Measurements from ENCODE around the gene OLFML2A.

The OLFML2A gene

GRCh38 chr9:124854822-124855221 is 77.9 kb downstream of the OLFML2A start:
- Histone ChIP-seq H3K9me3 (ENCODE audit: control insufficient read depth, insufficient read depth, low read length) (no peaks in the 10 kb centered on the region), H3K4me1 (ENCODE audit: control insufficient read depth, insufficient read depth, low read length) (no peaks in the 10 kb centered on the region), H3K27me3 (ENCODE audit: control insufficient read depth, insufficient read depth, low read length) (no peaks in the 10 kb centered on the region), H3K4me3 (ENCODE audit: low read depth, low read length) (no peak overlapping the region), H3K9ac (ENCODE audit: low read depth, low read length) (no peak overlapping the region), H3K36me3 (ENCODE audit: control insufficient read depth, insufficient read depth, low read length) (peaks cover 35% of the 10 kb centered on the region)

GRCh38 chr9:124855566-124855943 is 78.6 kb downstream of the OLFML2A start:
- Histone ChIP-seq H3K4me3 (ENCODE audit: low read depth, low read length) (no peak overlapping the region), H3K4me1 (ENCODE audit: control insufficient read depth, insufficient read depth, low read length) (peaks cover 4% of the 10 kb centered on the region), H3K27me3 (ENCODE audit: control insufficient read depth, insufficient read depth, low read length) (no peaks in the 10 kb centered on the region), H3K9ac (ENCODE audit: low read depth, low read length) (no peak overlapping the region), H3K36me3 (ENCODE audit: control insufficient read depth, insufficient read depth, low read length) (peaks cover 42% of the 10 kb centered on the region), H3K9me3 (ENCODE audit: control insufficient read depth, insufficient read depth, low read length) (no peaks in the 10 kb centered on the region)

GRCh38 chr9:124855944-124856765 is 79.2 kb downstream of the OLFML2A start:
- H3K27me3 ChIP-seq (ENCODE audit: control insufficient read depth, insufficient read depth, low read length): no peaks in the 10 kb centered on the region
- H3K9me3 ChIP-seq (ENCODE audit: control insufficient read depth, insufficient read depth, low read length): no peaks in the 10 kb centered on the region
- H3K36me3 ChIP-seq (ENCODE audit: control insufficient read depth, insufficient read depth, low read length): peaks cover 46% of the 10 kb centered on the region
- H3K9ac ChIP-seq (ENCODE audit: low read depth, low read length): peak overlapping the region; percentile 47
- no peak overlapping the region for H3K4me3 ChIP-seq (ENCODE audit: low read depth, low read length)
- H3K4me1 ChIP-seq (ENCODE audit: control insufficient read depth, insufficient read depth, low read length): peaks cover 5% of the 10 kb centered on the region

- Histone ChIP-seq H3K36me3 (ENCODE audit: control insufficient read depth, insufficient read depth, low read length) (peaks cover 52% of the 10 kb centered on the region), H3K4me3 (ENCODE audit: low read depth, low read length) (no peak overlapping the region)
These were observed 80.7 kb downstream of the OLFML2A start for GRCh38 chr9:124857533-124858162.

GRCh38 chr9:124858330-124859046 is 81.6 kb downstream of the OLFML2A start:
- H3K27me3 ChIP-seq (ENCODE audit: control insufficient read depth, insufficient read depth, low read length): no peaks in the 10 kb centered on the region
- H3K9me3 ChIP-seq (ENCODE audit: control insufficient read depth, insufficient read depth, low read length): no peaks in the 10 kb centered on the region
- peaks cover 52% of the 10 kb centered on the region for H3K36me3 ChIP-seq (ENCODE audit: control insufficient read depth, insufficient read depth, low read length)
- peak overlapping the region; percentile 54 for H3K9ac ChIP-seq (ENCODE audit: low read depth, low read length)
- H3K4me1 ChIP-seq (ENCODE audit: control insufficient read depth, insufficient read depth, low read length): peaks cover 5% of the 10 kb centered on the region
- H3K4me3 ChIP-seq (ENCODE audit: low read depth, low read length): no peak overlapping the region

More at GRCh38 chr9:124857533-124858162, 80.7 kb downstream of the OLFML2A start:
- peaks cover 5% of the 10 kb centered on the region for H3K4me1 ChIP-seq (ENCODE audit: control insufficient read depth, insufficient read depth, low read length)
- no peaks in the 10 kb centered on the region for H3K27me3 ChIP-seq (ENCODE audit: control insufficient read depth, insufficient read depth, low read length)
- H3K9ac ChIP-seq (ENCODE audit: low read depth, low read length): no peak overlapping the region
- no peaks in the 10 kb centered on the region for H3K9me3 ChIP-seq (ENCODE audit: control insufficient read depth, insufficient read depth, low read length)

GRCh38 chr9:124859803-124860581 is 83.1 kb downstream of the OLFML2A start:
- Histone ChIP-seq H3K4me3 (ENCODE audit: low read depth, low read length) (peak overlapping the region; percentile 99), H3K36me3 (ENCODE audit: control insufficient read depth, insufficient read depth, low read length) (peaks cover 52% of the 10 kb centered on the region), H3K4me1 (ENCODE audit: control insufficient read depth, insufficient read depth, low read length) (peaks cover 5% of the 10 kb centered on the region), H3K27me3 (ENCODE audit: control insufficient read depth, insufficient read depth, low read length) (no peaks in the 10 kb centered on the region), H3K9ac (ENCODE audit: low read depth, low read length) (peak overlapping the region; percentile 0), H3K9me3 (ENCODE audit: control insufficient read depth, insufficient read depth, low read length) (no peaks in the 10 kb centered on the region)

- peaks cover 52% of the 10 kb centered on the region for H3K36me3 ChIP-seq (ENCODE audit: control insufficient read depth, insufficient read depth, low read length)
- peak overlapping the region; percentile 98 for H3K9ac ChIP-seq (ENCODE audit: low read depth, low read length)
- no peaks in the 10 kb centered on the region for H3K9me3 ChIP-seq (ENCODE audit: control insufficient read depth, insufficient read depth, low read length)
- H3K4me1 ChIP-seq (ENCODE audit: control insufficient read depth, insufficient read depth, low read length): peaks cover 5% of the 10 kb centered on the region
- H3K27me3 ChIP-seq (ENCODE audit: control insufficient read depth, insufficient read depth, low read length): no peaks in the 10 kb centered on the region
- peak overlapping the region; percentile 99 for H3K4me3 ChIP-seq (ENCODE audit: low read depth, low read length)
These were observed 83.8 kb downstream of the OLFML2A start for GRCh38 chr9:124860582-124861341.

- Histone ChIP-seq H3K36me3 (ENCODE audit: control insufficient read depth, insufficient read depth, low read length) (peaks cover 48% of the 10 kb centered on the region), H3K4me1 (ENCODE audit: control insufficient read depth, insufficient read depth, low read length) (peaks cover 5% of the 10 kb centered on the region), H3K27me3 (ENCODE audit: control insufficient read depth, insufficient read depth, low read length) (no peaks in the 10 kb centered on the region), H3K4me3 (ENCODE audit: low read depth, low read length) (peak within 1 kb of the TSS; percentile 99), H3K9me3 (ENCODE audit: control insufficient read depth, insufficient read depth, low read length) (no peaks in the 10 kb centered on the region), H3K9ac (ENCODE audit: low read depth, low read length) (peak within 1 kb of the TSS; percentile 98)
These were observed 84.7 kb downstream of the OLFML2A start, which contains the start of the genes ARPC5L and RPL35 for GRCh38 chr9:124861342-124862229. Gene ARPC5L, plus strand, starts transcription at chr9:124862130. Its CDS starts 7,161 bp downstream, at chr9:124869291. Gene RPL35, minus strand, starts transcription at chr9:124861957. Its CDS starts 45 bp downstream, at chr9:124861912.

GRCh38 chr9:124863371-124863871 is 86.5 kb downstream of the OLFML2A start:
- Histone ChIP-seq H3K36me3 (ENCODE audit: control insufficient read depth, insufficient read depth, low read length) (peaks cover 31% of the 10 kb centered on the region), H3K9ac (ENCODE audit: low read depth, low read length) (no peak overlapping the region), H3K4me1 (ENCODE audit: control insufficient read depth, insufficient read depth, low read length) (peaks cover 7% of the 10 kb centered on the region), H3K27me3 (ENCODE audit: control insufficient read depth, insufficient read depth, low read length) (no peaks in the 10 kb centered on the region), H3K4me3 (ENCODE audit: low read depth, low read length) (no peak overlapping the region), H3K9me3 (ENCODE audit: control insufficient read depth, insufficient read depth, low read length) (no peaks in the 10 kb centered on the region)

Data from iPS-15b (cell line).